Stimulated activated CD4-positive, alpha-beta T cell treated with anti-CD3 and anti-CD28 coated beads, Interleukin-1b, Interleukin-23, amount 100 ng/mL, for 48 hours (primary cell): ENCODE results near the gene CCDC81.
"Not testable (repeated sequence)": the region's sequence is repeated elsewhere in the genome, so short reads cannot be mapped to it uniquely, and the experiment has no call there.

Experiments
- DNase-seq: peaks from one replicate; pipeline ENCODE4 v3.0.0-alpha.2; 2020

Gene CCDC81

DNA sequence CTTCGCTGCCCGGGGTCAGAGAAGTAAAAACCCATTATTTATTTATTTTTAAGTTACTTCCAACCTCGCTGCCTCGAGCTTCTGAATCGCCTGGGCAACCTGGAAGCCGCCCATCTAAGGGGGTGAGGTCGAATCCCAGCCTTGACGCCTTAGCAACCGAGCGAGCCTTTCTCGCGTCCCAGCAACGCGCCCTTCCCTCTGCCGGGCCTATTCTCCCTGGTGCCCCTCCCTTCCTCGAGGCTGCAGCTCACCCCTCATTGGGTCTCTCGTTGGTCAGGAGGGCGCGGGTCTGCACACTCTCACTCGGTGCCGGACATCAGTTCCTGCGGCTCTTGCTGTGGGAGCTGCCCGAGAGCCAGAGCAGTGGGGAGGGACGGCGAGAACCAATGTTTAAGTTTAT, at the start of gene CCDC81:
TSS of gene CCDC81 (plus strand) at position 302 of the 400 bp plus-strand sequence. CDS start 277 bp downstream, outside the sequence.
- no peak for DNase-seq

DNA sequence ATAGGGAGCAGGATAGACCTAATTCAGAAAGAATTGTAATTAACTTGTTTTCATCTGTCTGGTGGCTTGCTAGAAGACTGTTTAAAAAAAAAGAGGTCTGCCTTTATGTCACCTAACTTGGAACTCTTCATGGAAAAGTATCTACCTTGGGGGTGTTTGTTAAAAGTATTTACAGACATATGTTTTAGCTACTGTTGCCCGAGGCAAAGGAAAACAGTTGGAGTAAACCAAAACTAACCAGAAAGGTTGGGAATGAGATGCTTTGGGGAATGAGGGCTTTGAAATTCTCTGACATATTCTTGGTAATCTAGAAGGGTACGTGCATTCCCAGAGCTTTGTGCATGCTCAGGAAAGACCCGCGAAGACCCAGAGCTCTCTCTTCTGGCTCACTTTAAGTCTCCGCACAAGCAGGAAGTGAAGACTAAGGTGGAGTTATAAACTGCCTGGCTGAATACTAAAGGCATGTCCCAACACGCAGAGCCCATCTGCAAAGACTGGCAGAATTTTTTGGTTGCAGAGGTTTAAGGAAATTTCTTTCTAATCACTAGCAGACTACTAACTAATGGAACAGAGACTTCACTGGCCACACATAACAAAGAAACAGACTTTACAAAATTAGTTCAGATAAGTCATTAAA, 39.4 kb upstream of the CCDC81 start:
- DNase-seq: no peak

DNA sequence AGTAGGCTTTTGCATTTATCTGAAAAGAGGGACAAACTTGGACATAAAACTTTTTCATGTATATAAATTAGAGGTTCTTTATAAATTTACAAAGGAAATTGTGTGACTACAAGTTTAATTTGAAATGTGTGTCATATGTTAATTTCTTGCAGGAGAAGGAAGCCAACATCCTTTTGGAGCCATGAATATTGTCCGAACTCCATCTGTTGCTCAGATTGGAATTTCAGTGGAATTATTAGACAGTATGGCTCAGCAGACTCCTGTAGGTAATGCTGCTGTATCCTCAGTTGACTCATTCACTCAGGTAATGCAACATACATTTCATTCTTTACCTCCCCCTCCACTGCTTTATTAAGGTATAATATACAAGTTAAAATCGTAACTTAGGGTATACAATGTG, 37.5 kb upstream of the CCDC81 start:
- no peak for DNase-seq

DNA sequence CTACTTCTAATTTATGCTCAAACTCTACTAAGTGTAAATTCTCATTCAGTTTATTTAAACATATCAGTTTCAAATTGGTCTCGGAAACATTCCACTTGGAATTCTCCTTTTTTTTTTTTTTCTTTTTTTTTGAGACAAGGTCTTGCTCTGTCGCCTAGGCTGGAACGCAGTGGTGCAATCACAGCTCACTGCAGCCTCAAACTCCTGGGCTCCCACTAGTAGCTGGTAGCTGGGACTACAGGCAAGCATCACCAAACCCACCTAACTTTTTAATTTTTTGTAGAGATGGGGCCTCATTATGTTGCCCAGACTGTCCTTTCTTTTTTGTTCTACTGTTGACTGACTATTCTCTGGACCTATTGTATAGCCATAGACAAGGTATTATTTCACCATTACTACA, 33.3 kb upstream of the CCDC81 start:
- no peak for DNase-seq

DNA sequence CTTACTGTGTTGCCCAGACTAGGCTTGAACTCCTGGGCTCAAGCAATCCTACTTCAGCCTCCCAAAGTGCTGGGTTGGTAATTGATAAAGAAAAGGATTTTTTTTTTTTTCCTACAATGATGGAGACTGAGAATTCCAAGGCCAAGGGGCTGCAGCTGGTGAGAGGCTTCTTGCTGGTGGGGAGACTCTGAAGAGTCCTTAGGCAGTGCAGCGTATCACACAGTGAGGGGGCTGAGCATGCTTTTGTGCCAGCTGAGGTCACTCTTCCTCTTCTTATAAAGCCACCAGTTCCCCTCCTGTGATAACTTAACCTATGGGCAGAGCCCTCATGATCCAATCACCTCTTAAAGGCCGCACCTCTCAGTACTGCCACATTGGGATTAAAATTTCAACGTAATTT, 28.2 kb upstream of the CCDC81 start:
- DNase-seq: no peak

DNA sequence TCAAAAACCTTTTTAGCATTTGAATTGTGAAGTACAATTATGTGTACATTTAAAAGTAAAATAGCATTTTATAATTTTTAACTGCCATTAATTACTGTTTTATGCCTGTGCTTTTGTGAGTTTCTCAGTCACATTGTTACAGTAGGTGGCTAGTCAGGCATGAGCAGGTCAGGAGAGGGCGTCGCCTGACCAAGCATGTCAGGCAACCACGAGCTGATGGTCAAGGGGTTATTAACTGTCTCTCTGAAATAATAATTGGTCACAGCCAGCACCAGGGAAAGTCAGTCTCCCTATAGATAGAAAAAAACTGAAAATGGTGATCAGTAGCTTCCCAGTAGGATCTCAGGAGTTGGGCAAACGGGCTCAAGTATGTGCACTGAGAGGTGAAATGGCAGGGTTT, 19.4 kb upstream of the CCDC81 start:
- DNase-seq: no peak

DNA sequence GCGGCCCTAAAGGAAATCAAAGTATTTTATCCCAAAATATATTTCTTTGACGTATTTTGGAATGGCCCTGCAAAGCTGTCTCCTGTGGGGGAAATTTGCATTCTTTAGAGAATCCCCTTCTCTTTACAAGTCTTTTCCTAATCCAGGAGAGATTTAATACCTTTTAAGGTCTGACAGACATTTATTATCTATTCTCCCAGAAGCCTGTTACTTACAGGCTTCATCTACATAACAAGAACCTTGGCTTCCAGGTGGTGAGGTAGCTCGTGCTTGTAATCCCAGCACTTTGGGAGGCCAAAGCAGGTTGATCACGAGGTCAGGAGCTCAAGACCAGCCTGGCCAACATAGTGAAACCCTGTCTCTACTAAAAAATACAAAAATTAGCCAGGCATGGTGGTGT, 17.3 kb upstream of the CCDC81 start:
- not testable (repeated sequence) for DNase-seq

DNA sequence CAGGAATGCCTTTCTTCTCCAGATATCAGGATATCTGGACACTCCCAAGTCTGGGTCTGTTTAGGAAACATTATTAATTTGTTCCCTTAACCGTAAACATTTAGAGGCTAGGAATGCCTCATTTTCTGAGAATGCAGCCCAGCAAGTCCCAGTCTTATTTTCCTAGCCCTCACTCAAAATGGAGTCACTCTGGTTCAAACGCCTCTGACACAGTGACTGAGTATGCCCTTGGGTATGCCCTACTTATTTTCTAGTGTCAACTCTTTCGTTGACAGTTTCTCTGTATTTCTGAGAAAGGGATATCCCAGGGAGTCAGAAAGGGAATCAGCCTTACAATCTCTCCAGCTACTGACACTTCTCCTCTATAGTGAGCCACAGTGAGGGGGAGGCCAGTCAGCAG, 16.0 kb upstream of the CCDC81 start:
- no peak for DNase-seq

DNA sequence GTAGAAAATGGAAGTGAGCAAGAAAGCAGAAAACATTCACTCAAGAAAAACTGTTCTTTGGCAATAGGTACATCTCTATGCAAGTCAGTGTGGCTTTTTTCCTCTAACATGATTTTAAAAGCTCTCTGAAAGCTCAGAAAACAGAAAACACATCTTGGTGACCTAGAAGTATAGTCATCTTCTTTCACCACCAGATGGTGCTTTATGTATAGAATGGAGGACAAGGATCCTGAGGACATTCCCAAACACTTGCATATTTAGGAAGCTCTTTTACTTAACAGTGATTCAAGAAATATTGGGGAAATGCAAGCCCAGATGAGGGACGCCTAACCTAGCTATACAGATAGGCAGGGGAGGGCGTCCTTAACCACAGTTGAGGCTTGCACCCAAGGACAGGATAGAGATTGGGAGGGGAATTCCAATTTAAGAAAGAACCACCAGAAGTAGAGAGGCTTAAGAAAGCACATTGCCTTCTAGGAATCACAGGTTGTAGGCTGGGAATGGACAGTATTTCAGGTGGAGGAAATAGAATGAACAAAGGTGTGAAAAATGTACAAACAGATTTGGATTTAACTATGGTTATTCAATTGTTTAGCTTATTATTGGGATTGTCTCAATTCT, 13.8 kb upstream of the CCDC81 start:
- DNase-seq: no peak

DNA sequence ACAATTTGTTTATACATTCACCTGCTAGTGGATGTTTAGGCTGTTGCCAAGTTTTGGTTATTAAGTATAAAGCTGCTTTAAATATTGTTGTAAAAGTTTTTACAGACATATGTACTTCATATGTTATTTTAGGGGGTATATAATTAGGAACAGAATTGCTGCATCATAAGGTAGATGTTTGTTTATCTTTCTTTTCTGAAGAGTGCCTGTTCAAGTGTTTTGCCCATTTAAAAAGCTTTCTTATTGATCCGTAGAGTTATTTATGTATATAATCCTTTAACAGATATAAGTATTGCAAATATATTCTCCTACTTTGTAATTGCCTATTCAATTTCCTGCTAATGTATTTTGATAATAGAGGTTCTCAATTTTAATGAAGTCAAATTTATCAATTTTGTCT, 11.3 kb upstream of the CCDC81 start:
- no peak for DNase-seq

DNA sequence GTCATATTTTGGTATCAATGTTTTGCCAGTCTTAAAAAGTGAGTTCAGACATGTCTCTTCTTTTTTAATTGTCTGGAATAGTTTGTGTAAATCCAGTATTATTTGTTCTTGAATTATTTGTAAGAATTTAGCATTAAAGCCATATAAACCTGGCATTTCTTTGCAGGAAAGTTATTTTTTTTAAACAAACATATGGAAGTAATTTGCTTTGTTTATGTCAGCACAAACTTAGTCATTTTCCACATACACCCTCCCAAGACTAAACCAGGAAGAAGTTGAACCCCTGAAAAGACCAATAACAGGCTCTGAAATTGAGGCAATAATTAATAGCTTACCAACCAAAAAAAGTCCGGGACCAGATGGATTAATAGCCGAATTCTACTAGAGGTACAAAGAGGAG, 9.1 kb upstream of the CCDC81 start:
- no peak for DNase-seq

DNA sequence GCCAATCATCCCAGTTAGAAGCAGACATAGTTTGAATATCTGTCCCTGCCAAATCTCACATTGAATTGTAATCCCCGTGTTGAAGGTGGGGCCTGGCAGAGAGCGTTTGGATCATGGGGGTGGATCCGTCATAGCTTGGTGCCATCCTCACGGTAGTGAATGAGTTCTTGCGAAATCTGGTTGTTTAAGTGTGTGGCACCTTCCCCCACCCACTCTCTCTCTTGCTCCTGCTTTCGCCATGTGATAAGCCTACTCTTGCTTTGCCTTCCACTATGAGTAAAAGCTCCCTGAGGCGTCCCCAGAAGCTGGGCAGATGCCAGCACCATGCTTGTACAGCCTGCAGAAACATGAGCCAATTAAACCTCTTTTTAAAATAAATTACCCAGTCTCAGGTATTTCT, 5.0 kb upstream of the CCDC81 start:
- DNase-seq: no peak

DNA sequence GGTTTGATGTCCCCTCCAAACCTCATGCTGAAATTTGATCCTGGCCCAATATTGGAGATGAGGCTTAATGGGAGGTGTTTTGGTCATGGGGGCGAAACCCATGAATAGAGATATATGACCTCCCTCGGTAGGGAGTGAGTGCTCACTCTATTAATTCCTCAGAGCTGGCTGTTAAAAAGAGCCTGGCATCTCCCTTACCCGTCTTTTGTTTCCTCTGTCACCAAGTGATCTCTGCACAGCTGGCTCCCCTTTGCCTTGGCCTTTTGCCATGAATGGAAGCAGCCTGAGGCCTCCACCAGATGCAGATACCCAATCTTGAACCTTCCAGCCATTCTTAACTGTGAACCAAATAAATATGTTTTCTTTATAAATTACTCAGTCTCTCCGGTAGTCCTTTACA, 4.5 kb upstream of the CCDC81 start:
- no peak for DNase-seq

DNA sequence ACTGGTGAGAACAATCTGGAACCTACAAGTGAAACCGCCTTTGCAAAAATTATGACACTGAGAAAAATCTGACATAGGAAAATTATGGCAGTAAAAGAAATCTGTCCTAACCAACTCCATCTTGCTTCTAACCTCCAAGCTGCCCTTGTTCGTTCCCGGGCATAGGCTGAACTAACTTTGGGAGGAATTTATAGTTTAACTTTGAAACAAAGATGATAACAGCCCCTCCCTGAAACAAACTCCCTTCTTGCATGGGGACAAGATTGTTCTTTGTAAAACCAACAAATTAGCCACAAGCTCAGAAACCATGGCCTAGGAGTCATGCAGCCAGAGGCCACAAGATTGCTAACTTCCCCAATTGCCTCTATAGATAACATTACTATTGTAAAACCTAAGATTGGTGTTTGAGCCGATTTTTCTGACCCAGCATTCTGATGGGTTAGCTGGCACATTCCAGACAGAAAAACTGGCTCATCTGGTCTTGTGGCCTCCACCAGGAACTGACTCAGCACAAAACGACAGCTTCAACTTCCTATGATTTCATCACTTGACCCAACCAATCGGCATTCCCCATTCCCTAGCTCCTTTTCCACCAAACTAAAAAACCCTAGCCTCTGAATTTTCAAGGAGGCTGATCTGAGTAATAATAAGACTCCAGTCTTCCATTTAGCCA, 3.6 kb upstream of the CCDC81 start:
- DNase-seq: no peak

DNA sequence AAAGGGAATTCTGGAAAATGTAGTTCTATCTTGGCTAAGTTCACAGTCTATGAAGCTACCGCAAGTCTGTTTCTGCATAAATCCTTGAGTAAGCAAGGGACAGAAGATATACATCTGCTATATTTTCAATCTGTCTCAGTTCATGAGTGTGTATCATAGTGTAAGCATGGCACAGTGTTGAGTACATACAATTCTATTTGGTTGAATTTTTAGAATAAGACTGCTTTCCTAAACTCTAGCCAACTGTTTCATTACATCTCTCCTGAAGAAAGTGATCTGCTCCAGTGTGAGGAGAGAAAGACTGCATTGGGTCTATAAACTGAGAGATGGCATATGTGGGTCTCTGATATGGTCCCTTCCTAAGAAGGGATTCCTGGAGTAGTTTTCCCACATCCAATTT, 2.6 kb upstream of the CCDC81 start:
- DNase-seq: no peak

DNA sequence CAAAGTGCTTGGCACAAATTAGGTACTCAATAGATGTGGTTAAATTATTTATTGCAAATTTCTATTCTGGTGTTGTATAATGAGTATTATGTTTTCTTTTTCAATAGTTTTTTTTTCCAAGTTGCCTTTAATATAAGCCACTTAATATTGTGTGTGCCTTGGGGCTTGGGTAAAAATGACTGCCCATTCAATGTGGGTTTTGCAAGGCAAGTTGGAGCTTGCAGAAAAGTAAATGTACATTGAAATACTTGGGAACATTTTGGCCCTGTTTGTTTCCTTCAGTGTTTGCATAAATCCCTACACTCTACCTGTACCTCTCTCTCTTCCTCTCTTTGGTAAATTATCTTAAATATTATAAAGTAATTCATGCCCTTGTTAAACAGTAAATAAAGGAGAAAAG, 2.1 kb upstream of the CCDC81 start:
- no peak for DNase-seq

DNA sequence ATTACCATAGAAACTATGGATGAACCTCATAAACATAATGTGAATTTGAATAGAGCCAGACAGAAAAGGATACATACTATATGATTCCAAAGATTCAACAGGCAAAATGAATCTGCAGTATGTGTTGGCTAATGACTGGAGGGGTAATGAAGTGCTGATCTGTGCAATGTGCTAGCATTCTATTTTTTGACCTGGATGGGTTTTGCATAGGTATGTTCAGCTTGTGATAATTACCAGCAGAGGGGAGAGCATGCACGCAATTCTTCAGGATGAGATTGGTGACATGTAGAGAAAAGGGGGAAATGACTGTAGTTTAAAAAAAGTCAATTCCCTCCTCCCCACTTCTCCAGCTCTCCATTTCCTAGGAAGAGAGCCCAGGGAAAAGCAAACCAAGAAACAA, 618 bp upstream of the CCDC81 start:
- no peak for DNase-seq

DNA sequence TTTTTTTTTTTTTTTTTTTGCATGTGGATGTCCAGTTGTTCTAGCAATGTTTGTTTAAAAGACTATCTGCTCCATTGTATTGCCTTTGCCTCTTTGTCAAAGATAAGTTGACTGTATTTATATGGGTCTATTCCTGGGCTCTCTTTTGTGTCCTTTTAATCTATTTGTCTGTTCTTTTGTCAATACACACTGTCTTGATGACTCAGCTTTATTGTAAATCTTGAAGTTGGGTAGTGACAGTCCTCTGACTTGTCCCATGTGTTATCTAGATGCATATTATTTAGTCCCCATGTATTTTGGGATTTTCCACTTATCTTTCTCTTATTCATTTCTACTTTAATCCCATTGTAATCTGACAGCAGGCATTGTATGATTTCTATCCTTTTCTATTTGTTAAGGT, 3.3 kb downstream of the CCDC81 start:
- DNase-seq: no peak

DNA sequence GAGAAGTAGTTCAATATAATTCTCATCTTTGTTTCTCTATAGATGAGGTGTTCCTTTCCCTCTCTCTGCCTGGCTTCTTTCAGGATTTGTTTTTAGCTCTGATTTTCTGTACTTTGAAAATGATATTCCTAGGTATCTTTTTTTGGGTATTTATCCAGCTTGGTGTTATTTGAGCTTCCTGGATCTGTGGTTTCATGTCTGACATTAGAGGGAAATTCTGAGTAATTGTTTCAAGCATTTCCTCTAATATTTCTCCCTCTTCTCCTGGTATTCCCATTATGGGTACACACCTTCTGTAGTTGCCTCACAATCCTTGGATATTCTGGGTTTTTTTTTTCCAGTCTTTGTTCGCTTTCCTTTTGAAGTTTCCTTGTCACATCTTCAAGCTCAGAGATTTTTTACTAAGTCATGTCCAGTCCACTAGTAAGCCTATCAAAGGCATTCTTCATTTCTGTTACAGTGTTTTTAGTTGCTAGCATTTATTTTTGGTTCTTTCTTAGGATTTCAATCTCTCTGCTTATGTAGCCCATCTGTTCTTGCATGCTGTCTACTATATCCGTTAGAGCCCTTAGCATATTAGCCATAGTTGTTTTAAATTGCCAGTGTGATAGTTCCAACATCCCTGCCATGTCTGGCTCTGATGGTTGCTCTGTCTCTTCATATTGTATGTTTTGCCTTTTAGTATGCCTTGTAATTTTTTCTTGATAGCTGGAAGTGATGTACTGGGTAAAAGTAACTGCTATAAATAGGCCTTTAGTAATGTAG, 5.8 kb downstream of the CCDC81 start:
- DNase-seq: no peak

DNA sequence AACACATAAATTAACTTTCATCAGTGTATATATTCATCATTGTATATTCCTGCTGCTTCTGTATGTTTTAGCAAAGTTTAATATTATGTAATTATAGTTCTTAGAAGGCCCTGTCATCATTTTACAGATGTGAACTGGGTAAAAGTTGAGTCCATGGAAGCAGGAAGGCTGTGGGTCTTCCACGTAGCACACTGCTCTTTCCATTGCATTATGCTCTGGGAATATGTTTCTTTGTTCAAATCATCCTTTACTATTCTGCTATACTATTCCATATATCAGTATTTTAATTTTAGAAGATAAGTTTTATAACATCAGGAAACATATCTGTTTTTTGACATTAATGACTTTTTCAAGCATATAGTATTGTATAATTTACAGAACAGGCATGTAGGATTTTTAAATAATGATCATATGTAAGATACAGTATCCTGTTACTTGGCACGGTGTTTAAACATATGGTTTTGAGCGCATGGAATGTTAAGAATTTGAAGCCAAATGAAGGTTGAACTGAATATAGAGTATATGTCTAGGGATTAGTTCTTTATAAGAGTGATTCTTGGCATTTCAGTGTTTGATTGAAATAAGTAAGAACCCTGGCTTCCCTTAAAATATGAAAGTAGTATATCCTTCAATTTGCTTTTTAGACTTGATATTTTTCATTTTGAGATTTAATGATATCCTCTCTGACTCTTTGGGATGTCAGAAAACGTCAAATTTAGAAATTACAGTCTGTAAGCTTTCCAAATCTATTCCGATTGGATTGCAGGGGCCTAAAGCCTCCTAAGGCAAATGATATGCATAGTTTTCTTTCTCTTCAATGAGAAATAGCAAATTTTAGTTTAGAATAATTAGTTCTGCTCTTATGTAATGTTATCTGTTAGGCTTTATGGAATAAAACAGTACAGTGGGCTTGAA, 8.6 kb downstream of the CCDC81 start:
- no peak for DNase-seq

DNA sequence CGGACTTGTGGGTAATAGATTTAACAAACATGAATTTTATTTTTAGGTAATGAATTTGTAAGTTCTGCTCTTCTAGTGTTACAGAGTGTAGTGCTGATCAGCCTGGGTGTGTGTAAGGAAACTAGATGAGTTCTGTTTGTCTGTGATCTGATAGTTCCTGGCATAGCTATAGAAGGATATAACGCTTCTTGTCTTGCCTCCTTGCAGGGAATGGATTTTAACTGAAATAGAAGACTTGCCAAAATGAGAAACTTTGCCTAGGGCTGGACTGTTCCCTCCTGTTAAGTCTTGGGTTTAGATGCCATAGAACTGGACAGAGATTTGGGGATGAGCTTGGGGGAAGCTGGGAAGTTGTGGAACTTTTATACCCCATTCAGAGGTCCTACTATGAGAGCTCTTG, 11.6 kb downstream of the CCDC81 start:
- DNase-seq: no peak

DNA sequence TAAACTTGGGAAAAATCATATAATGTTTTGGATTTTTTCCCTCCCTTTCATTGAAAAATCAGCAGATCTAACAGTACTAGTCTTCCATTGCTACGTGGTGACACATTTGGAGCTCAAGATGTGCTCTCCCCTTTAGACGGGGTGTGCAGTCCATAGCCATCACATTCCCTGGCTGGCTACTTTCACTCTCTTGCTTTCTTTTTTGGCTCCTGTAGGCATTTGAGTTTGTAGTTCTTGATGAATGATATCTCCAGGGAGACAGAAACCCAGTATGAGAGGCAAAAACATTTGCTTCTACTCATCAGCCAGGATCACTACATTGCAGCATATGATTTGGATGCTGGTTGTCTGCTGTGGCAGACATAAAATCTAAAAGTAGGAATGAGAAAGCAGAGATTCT, 12.1 kb downstream of the CCDC81 start:
- no peak for DNase-seq

DNA sequence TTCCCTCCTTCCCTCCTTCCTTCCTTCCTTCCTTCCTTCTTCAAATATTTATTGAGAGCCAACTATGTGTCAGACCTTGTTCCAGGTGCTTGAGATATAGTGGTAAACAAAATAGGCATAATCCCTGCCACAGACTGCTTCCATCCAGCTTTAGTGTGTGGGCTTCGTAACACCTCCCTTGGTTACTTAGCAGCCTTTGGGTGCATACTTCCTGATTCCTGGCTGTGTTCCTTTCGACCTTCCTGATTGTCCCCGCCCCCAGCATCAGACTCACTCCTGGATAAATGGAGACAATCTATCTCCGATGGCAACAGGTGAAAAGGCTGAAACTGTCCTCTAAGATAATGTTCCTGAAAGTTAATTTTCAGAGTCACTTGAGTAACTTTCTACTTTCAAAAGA, 13.5 kb downstream of the CCDC81 start:
- no peak for DNase-seq
